Endodermal cell (in vitro differentiated cells): ENCODE measurements around the gene JAML. TPM values are rescaled to one million over a fixed set of nuclear protein-coding genes. Genes with fewer than 3 reads are reported as not detected.

Experiments used
- DNase-seq: peaks from one replicate; pipeline ENCODE4 v3.0.0-alpha.2; 2017
- H3K27ac ChIP-seq: 2 replicates; pipeline ENCODE4 v1.5.1; 2013; ENCODE audit warnings: mild to moderate bottlenecking, low read depth, low read length, moderate library complexity
- H3K27me3 ChIP-seq: 2 replicates; pipeline ENCODE4 v1.6.1; 2013; ENCODE audit warnings: mild to moderate bottlenecking, low read length, moderate library complexity; ENCODE audit not compliant: insufficient read depth, control insufficient read depth, poor library complexity, severe bottlenecking
- H3K36me3 ChIP-seq: 2 replicates; pipeline ENCODE4 v1.7.0; 2013; ENCODE audit warnings: mild to moderate bottlenecking, low read length, moderate library complexity; ENCODE audit not compliant: control insufficient read depth, insufficient read depth
- H3K4me1 ChIP-seq: one replicate; pipeline ENCODE4 v1.7.0; 2013; ENCODE audit warnings: low read length; ENCODE audit not compliant: control insufficient read depth, insufficient read depth
- H3K4me3 ChIP-seq: 2 replicates; pipeline ENCODE4 v1.5.1; 2013; ENCODE audit warnings: mild to moderate bottlenecking, low read length, moderate library complexity
- H3K9ac ChIP-seq: 2 replicates; pipeline ENCODE4 v1.6.1; 2013; ENCODE audit warnings: mild to moderate bottlenecking, low read length, moderate library complexity; ENCODE audit not compliant: poor library complexity, severe bottlenecking; ENCODE audit errors: extremely low read depth
- H3K9me3 ChIP-seq: 2 replicates; pipeline ENCODE4 v1.6.1; 2013; ENCODE audit warnings: mild to moderate bottlenecking, low read length, moderate library complexity; ENCODE audit not compliant: control insufficient read depth
- H3K27ac Mint-ChIP-seq: 2 replicates; pipeline ENCODE4 v1.8.0; 2020; ENCODE audit warnings: mixed read lengths
- H3K27me3 Mint-ChIP-seq: 2 replicates; pipeline ENCODE4 v1.8.0; 2021; ENCODE audit warnings: mild to moderate bottlenecking, mixed read lengths; ENCODE audit not compliant: insufficient read depth
- H3K36me3 Mint-ChIP-seq: 2 replicates; pipeline ENCODE4 v1.8.0; 2020; ENCODE audit warnings: low read depth, mixed read lengths
- H3K4me1 Mint-ChIP-seq: 2 replicates; pipeline ENCODE4 v1.8.0; 2020; ENCODE audit warnings: mixed read lengths
- H3K4me3 Mint-ChIP-seq: 2 replicates; pipeline ENCODE4 v1.8.0; 2020; ENCODE audit warnings: mild to moderate bottlenecking, moderate library complexity, mixed read lengths
- H3K9me3 Mint-ChIP-seq: 2 replicates; pipeline ENCODE4 v1.8.0; 2020; ENCODE audit warnings: mild to moderate bottlenecking, mixed read lengths
- WGBS, 2 experiments: methylation state at CpG; one replicate each; pipeline versions ENCODE4 v1.1.5 to v1.1.7; 2013; ENCODE audit warnings: missing lambda C conversion rate in 2 of 2, mixed read lengths in 1 of 2; ENCODE audit not compliant: insufficient coverage in 1 of 2, insufficient read length in 1 of 2; 5-methylcytosine and 5-hydroxymethylcytosine counted together
- total RNA-seq, 2 donors: library from RNA; stranded (reverse); fragmentation: NEBNext Ultra II Directional in 1 of 2; extraction: Animal tissue kit (Norgen Biotek cat#: 25700) in 1 of 2; gene quantifications; 2 replicates in 1 of 2; 3 replicates in 1 of 2; pipeline ENCODE4 v1.2.1, GENCODE V29; 2021
- TF ChIP-seq, protein P1 (sequence below): fragments of 200-600 bp; sonication (generic); conservative IDR thresholded peaks from 2 replicates; pipeline ENCODE4 v1.5.0; 2021; ENCODE audit warnings: antibody characterized with exemption, mild to moderate bottlenecking

JAML gene
- total RNA-seq, 2 donors from 2014 or later, result 0.40 to 0.55 TPM

DNA sequence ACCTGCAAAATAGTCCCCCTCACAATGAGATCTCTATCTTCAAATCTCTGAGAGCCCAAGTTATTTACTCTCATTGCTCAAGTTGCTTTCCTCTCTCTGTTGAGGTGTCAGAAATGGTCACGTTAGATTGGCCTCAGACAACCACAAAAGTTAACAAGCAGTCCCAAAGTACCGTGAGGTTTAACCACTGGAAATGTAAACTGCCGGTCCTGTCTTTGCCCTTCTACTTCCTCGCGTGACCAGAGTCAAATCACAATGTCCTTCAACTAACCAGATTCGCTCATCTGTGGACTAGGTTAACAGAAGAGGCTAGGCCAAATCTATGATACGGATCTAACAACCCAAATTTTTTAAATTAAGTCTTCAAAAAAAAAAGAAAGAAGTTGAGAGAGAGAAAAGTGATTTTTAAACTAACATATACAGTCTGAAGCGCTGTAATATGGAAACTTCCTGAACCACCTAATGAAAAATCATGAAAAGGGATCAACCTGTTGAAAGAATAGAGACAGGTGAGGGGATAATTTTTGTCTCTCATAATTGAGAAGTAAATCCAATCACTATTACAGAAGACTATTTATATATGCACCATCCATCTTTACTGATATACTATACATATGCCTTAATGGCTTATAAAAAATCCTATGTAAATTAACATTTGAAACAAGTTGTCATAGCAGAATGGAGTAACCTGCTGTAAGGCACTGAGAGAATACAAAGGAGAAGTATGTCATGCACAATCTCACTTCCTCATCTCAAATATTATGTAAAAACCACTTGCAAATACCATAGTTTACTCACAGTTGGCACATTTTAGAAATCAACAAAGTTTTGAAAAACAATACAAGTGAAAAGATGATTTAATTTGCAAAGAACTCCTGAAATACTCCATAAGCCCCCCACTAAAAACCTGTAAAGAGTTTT lies 3.3 kb upstream of the JAML start:
- H3K27me3 Mint-ChIP-seq, result peaks cover 9% of the 10 kb centered on the region

DNA sequence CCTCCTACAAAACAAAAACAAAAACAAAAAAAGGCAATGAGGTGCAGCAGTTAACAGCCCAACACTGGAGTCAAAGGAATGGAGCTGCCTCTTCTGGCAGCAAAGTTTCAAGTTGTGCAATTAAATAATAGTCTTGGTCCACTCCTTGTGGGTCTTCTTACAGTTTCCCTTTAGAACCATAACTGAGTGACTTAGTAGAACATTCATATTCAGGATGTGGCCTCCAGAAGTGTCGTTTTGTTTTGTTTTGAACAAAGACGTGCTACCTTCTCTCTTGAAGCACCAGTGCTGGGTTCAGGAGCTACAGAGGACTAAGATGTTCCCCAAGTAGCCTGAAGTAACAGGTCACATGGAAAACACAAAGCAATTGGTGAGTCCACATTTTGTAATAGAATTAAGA lies 2.0 kb upstream of the JAML start:
- Mint-ChIP-seq H3K4me3 (no peak overlapping the region), H3K36me3 (no peaks in the 10 kb centered on the region), H3K9me3 (no peaks in the 10 kb centered on the region), H3K27me3 (peaks cover 11% of the 10 kb centered on the region), H3K27ac (no peak overlapping the region), H3K4me1 (no peaks in the 10 kb centered on the region)
- no peak for DNase-seq
- Histone ChIP-seq H3K27me3 (no peaks in the 10 kb centered on the region), H3K4me1 (no peaks in the 10 kb centered on the region), H3K9ac (no peak overlapping the region), H3K9me3 (no peaks in the 10 kb centered on the region), H3K27ac (no peak overlapping the region), H3K36me3 (no peaks in the 10 kb centered on the region), H3K4me3 (no peak overlapping the region)
- TF ChIP-seq, protein P1, sequence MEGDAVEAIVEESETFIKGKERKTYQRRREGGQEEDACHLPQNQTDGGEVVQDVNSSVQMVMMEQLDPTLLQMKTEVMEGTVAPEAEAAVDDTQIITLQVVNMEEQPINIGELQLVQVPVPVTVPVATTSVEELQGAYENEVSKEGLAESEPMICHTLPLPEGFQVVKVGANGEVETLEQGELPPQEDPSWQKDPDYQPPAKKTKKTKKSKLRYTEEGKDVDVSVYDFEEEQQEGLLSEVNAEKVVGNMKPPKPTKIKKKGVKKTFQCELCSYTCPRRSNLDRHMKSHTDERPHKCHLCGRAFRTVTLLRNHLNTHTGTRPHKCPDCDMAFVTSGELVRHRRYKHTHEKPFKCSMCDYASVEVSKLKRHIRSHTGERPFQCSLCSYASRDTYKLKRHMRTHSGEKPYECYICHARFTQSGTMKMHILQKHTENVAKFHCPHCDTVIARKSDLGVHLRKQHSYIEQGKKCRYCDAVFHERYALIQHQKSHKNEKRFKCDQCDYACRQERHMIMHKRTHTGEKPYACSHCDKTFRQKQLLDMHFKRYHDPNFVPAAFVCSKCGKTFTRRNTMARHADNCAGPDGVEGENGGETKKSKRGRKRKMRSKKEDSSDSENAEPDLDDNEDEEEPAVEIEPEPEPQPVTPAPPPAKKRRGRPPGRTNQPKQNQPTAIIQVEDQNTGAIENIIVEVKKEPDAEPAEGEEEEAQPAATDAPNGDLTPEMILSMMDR, result no peak
- 92% methylated on average over 2 of the region's 2 CpGs for WGBS, 2 experiments

More for the DNA sequence above, 3.3 kb upstream of the JAML start:
- no peaks in the 10 kb centered on the region for H3K4me1 Mint-ChIP-seq
- TF ChIP-seq, protein P1, result no peak
- H3K4me1 ChIP-seq, result no peaks in the 10 kb centered on the region
- no peak overlapping the region for H3K4me3 Mint-ChIP-seq
- no peaks in the 10 kb centered on the region for H3K36me3 Mint-ChIP-seq
- H3K4me3 ChIP-seq, result no peak overlapping the region
- DNase-seq, result no peak
- no peak overlapping the region for H3K27ac Mint-ChIP-seq
- H3K27me3 ChIP-seq, result no peaks in the 10 kb centered on the region
- 95 to 98% methylated on average over 5 to 7 of the region's 8 CpGs for WGBS, 2 experiments
- no peak overlapping the region for H3K9ac ChIP-seq
- H3K27ac ChIP-seq, result no peak overlapping the region
- no peaks in the 10 kb centered on the region for H3K36me3 ChIP-seq
- H3K9me3 ChIP-seq, result no peaks in the 10 kb centered on the region
- no peaks in the 10 kb centered on the region for H3K9me3 Mint-ChIP-seq

DNA sequence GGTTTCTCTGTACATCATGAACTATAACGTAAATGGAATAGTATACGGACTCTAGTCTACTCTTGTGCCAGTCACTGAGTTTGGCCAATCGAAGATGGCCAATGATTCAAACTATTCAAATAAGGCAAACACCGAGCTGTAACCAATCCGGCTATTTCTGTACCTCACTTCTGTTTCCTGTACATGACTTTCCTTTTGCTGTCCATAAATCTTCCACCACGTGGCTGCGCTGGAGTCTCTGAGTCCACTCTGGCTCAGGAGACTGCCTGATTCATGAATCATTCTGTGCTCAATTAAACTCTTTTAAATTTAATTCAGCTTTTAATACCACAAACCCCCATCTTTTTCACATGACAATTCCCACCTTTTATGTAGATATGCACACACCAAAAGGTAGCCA lies 1.5 kb upstream of the JAML start:
- WGBS, 2 experiments, result 94 to 95% methylated on average over 7 of the region's 7 CpGs
- no peaks in the 10 kb centered on the region for H3K9me3 Mint-ChIP-seq

More for the DNA sequence above, 1.5 kb upstream of the JAML start:
- no peaks in the 10 kb centered on the region for H3K4me1 ChIP-seq
- H3K27me3 ChIP-seq, result no peaks in the 10 kb centered on the region
- no peaks in the 10 kb centered on the region for H3K36me3 ChIP-seq
- H3K4me3 ChIP-seq, result no peak overlapping the region
- H3K27ac Mint-ChIP-seq, result no peak overlapping the region
- peaks cover 11% of the 10 kb centered on the region for H3K27me3 Mint-ChIP-seq
- TF ChIP-seq, protein P1, result no peak
- no peak for DNase-seq
- no peaks in the 10 kb centered on the region for H3K9me3 ChIP-seq
- H3K36me3 Mint-ChIP-seq, result no peaks in the 10 kb centered on the region
- no peaks in the 10 kb centered on the region for H3K4me1 Mint-ChIP-seq
- H3K9ac ChIP-seq, result no peak overlapping the region
- H3K4me3 Mint-ChIP-seq, result no peak overlapping the region
- H3K27ac ChIP-seq, result no peak overlapping the region
